Measurements from ENCODE around the gene DLG2.

DLG2 gene

GRCh38 chr11:84660257-84660977, 966.7 kb downstream of the DLG2 start:
- DNase-seq (ENCODE audit: low spot score): no peak

GRCh38 chr11:84655712-84656111, 971.4 kb downstream of the DLG2 start:
- DNase-seq (ENCODE audit: low spot score): no peak

GRCh38 chr11:84648471-84648870, 978.7 kb downstream of the DLG2 start:
- DNase-seq (ENCODE audit: low spot score): no peak

- no peak for DNase-seq (ENCODE audit: low spot score)
Observed at GRCh38 chr11:84645988-84646694, 981.0 kb downstream of the DLG2 start.

- DNase-seq (ENCODE audit: low spot score): no peak
Observed at GRCh38 chr11:84642500-84642899, 984.6 kb downstream of the DLG2 start.

GRCh38 chr11:84634309-84634708, 992.8 kb downstream of the DLG2 start:
- no peak for DNase-seq (ENCODE audit: low spot score)

- no peak for DNase-seq (ENCODE audit: low spot score)
Observed at GRCh38 chr11:84628871-84629620, 998.1 kb downstream of the DLG2 start.

GRCh38 chr11:84626256-84626655, 1000.9 kb downstream of the DLG2 start:
- DNase-seq (ENCODE audit: low spot score): no peak

- no peak for DNase-seq (ENCODE audit: low spot score)
Observed at GRCh38 chr11:84612645-84613044, 1014.5 kb downstream of the DLG2 start.

GRCh38 chr11:84608837-84609196, 1018.3 kb downstream of the DLG2 start:
- DNase-seq (ENCODE audit: low spot score): no peak

GRCh38 chr11:84607975-84608836, 1018.9 kb downstream of the DLG2 start:
- DNase-seq (ENCODE audit: low spot score): no peak

- no peak for DNase-seq (ENCODE audit: low spot score)
Observed at GRCh38 chr11:84594602-84595001, 1032.5 kb downstream of the DLG2 start.

- DNase-seq (ENCODE audit: low spot score): no peak
Observed at GRCh38 chr11:84590106-84590505, 1037.0 kb downstream of the DLG2 start.

- no peak for DNase-seq (ENCODE audit: low spot score)
Observed at GRCh38 chr11:84588131-84588829, 1038.9 kb downstream of the DLG2 start.

GRCh38 chr11:84583106-84583505, 1044.0 kb downstream of the DLG2 start:
- no peak for DNase-seq (ENCODE audit: low spot score)

GRCh38 chr11:84581083-84581482, 1046.1 kb downstream of the DLG2 start:
- no peak for DNase-seq (ENCODE audit: low spot score)

- no peak for DNase-seq (ENCODE audit: low spot score)
Observed at GRCh38 chr11:84580428-84580827, 1046.7 kb downstream of the DLG2 start.

GRCh38 chr11:84573868-84574267, 1053.3 kb downstream of the DLG2 start:
- no peak for DNase-seq (ENCODE audit: low spot score)

GRCh38 chr11:84566671-84567070, 1060.5 kb downstream of the DLG2 start:
- no peak for DNase-seq (ENCODE audit: low spot score)

- no peak for DNase-seq (ENCODE audit: low spot score)
Observed at GRCh38 chr11:84564867-84565184, 1062.3 kb downstream of the DLG2 start.

- DNase-seq (ENCODE audit: low spot score): peak; percentile 12
Observed at GRCh38 chr11:84564180-84564866, 1062.8 kb downstream of the DLG2 start.
